IMR-90 (cell line): Measurements from ENCODE around the gene SCGB1A1. TPM values are rescaled to one million over a fixed set of nuclear protein-coding genes. Genes with fewer than 3 reads are reported as not detected.

Experiments used
- ATAC-seq: fragments of 200-7000 bp; cut with Tn5 transposase; 2 replicates; pipeline ENCODE4 v1.9.1; 2020; ENCODE audit warnings: low read depth, mild to moderate bottlenecking, moderate library complexity
- BruUV-seq: library from RNA; stranded (reverse); fragments of 400-500 nt; replicated peaks from 2 replicates; lab custom pipeline; 2021; lab: Mats Ljungman, UMichigan
- CTCF ChIA-PET: fragments of 300-600 bp; formaldehyde crosslinking; extraction: SDS; loops from one replicate; lab custom pipeline; 2021; ENCODE audit warnings: antibody characterized with exemption; lab: Yijun Ruan, JAX
- POLR2A ChIA-PET: fragments of 300-600 bp; sonication (Branson Sonifier 250); formaldehyde crosslinking; loops from one replicate; lab custom pipeline; 2022; ENCODE audit warnings: antibody characterized with exemption; ENCODE audit not compliant: unreplicated experiment; lab: Charles Lee
- DNase-seq: peaks from one replicate; pipeline ENCODE4 v3.0.0; 2013
- H2AFZ ChIP-seq: replicated peaks from 2 replicates; pipeline ENCODE3; 2013; ENCODE audit warnings: low read length, mild to moderate bottlenecking; ENCODE audit not compliant: poor library complexity
- H2AK5ac ChIP-seq: 2 replicates; pipeline ENCODE4 v1.6.1; 2013; ENCODE audit warnings: low read depth, low read length, inconsistent platforms
- H2AK9ac ChIP-seq: replicated peaks from 2 replicates; pipeline ENCODE3; 2013; ENCODE audit warnings: mild to moderate bottlenecking, low read depth, low read length, moderate library complexity; ENCODE audit not compliant: poor library complexity
- H2BK120ac ChIP-seq: 2 replicates; pipeline ENCODE4 v1.6.1; 2013; ENCODE audit warnings: low read depth, low read length, inconsistent platforms
- H2BK15ac ChIP-seq: 3 replicates; pipeline ENCODE4 v1.6.1; 2013; ENCODE audit warnings: low read depth, low read length, inconsistent platforms
- H2BK20ac ChIP-seq: 2 replicates; pipeline ENCODE4 v1.6.1; 2013; ENCODE audit warnings: low read depth, mild to moderate bottlenecking, inconsistent platforms, low read length, moderate library complexity
- H2BK5ac ChIP-seq: 2 replicates; pipeline ENCODE4 v1.6.1; 2013; ENCODE audit warnings: mild to moderate bottlenecking, low read depth, low read length, inconsistent platforms; ENCODE audit not compliant: poor library complexity, severe bottlenecking
- H3K14ac ChIP-seq: replicated peaks from 2 replicates; pipeline ENCODE4 v1.6.1; 2013; ENCODE audit warnings: low read depth, low read length, inconsistent platforms
- H3K18ac ChIP-seq: 2 replicates; pipeline ENCODE4 v1.6.1; 2013; ENCODE audit warnings: low read depth, low read length, control low read depth
- H3K23ac ChIP-seq: 2 replicates; pipeline ENCODE4 v1.6.1; 2013; ENCODE audit warnings: low read depth, low read length, inconsistent platforms
- H3K27ac ChIP-seq: 2 replicates; pipeline ENCODE4 v1.5.1; 2013; ENCODE audit warnings: mild to moderate bottlenecking, control low read depth, low read length; ENCODE audit not compliant: insufficient read depth
- H3K27me3 ChIP-seq: 2 replicates; pipeline ENCODE4 v1.6.1; 2013; ENCODE audit warnings: low read length; ENCODE audit not compliant: control insufficient read depth, insufficient read depth
- H3K36me3 ChIP-seq: 2 replicates; pipeline ENCODE4 v1.6.1; 2013; ENCODE audit warnings: low read length, mixed read lengths; ENCODE audit not compliant: control insufficient read depth, insufficient read depth
- H3K4ac ChIP-seq: 2 replicates; pipeline ENCODE4 v1.6.1; 2013; ENCODE audit warnings: low read depth, low read length, inconsistent platforms
- H3K4me1 ChIP-seq: 2 replicates; pipeline ENCODE4 v1.6.1; 2013; ENCODE audit warnings: low read length, mixed read lengths; ENCODE audit not compliant: control insufficient read depth, insufficient read depth
- H3K4me2 ChIP-seq: 2 replicates; pipeline ENCODE4 v1.6.1; 2013; ENCODE audit warnings: low read depth, mild to moderate bottlenecking, control low read depth, low read length, moderate library complexity
- H3K4me3 ChIP-seq: 2 replicates; pipeline ENCODE4 v1.5.1; 2013; ENCODE audit warnings: low read depth, mild to moderate bottlenecking, control low read depth, low read length, moderate library complexity; ENCODE audit not compliant: insufficient read depth
- H3K56ac ChIP-seq: 2 replicates; pipeline ENCODE4 v1.6.1; 2013; ENCODE audit warnings: low read length, inconsistent platforms; ENCODE audit not compliant: insufficient read depth; ENCODE audit errors: extremely low read depth
- H3K79me1 ChIP-seq, 2 experiments: 2 replicates each; pipeline ENCODE4 v1.6.1; 2013; ENCODE audit warnings: low read length in 2 of 2, inconsistent platforms in 1 of 2, low read depth in 1 of 2
- H3K9ac ChIP-seq: 2 replicates; pipeline ENCODE4 v1.6.1; 2013; ENCODE audit warnings: low read depth, low read length, control low read depth
- H3K9me1 ChIP-seq: 2 replicates; pipeline ENCODE4 v1.6.1; 2013; ENCODE audit warnings: low read length, inconsistent platforms; ENCODE audit not compliant: insufficient read depth
- H3K9me3 ChIP-seq: 2 replicates; pipeline ENCODE4 v1.6.1; 2013; ENCODE audit warnings: low read length; ENCODE audit not compliant: control insufficient read depth, insufficient read depth
- H4K20me1 ChIP-seq: 2 replicates; pipeline ENCODE4 v1.6.1; 2013; ENCODE audit warnings: low read length, inconsistent platforms; ENCODE audit not compliant: insufficient read depth
- H4K5ac ChIP-seq: 2 replicates; pipeline ENCODE4 v1.6.1; 2013; ENCODE audit warnings: mild to moderate bottlenecking, low read depth, low read length, control low read depth
- H4K8ac ChIP-seq, 2 experiments: 2 replicates each; pipeline ENCODE4 v1.6.1; 2013; ENCODE audit warnings: low read depth in 2 of 2, low read length in 2 of 2, control low read depth in 1 of 2, inconsistent platforms in 1 of 2
- H4K91ac ChIP-seq: 2 replicates; pipeline ENCODE4 v1.6.1; 2013; ENCODE audit warnings: low read depth, low read length, inconsistent platforms; ENCODE audit not compliant: insufficient read depth
- BHLHE40 ChIP-seq: fragments of 150-350 bp; IDR thresholded peaks from 2 replicates; pipeline ENCODE4 v1.6.1; 2016; ENCODE audit warnings: mild to moderate bottlenecking, low read depth, low read length
- CHD1 ChIP-seq: IDR thresholded peaks from 2 replicates; pipeline ENCODE4 v1.6.1; 2012; ENCODE audit warnings: low read depth, low read length, improper control_type of control experiment
- FOS ChIP-seq: fragments of 150-350 bp; IDR thresholded peaks from 2 replicates; pipeline ENCODE4 v1.6.1; 2016; ENCODE audit warnings: low read depth, low read length
- MAFK ChIP-seq: IDR thresholded peaks from 2 replicates; pipeline ENCODE4 v1.6.1; 2012; ENCODE audit warnings: low read depth, low read length, improper control_type of control experiment
- MAZ ChIP-seq: IDR thresholded peaks from 2 replicates; pipeline ENCODE4 v1.6.1; 2012; ENCODE audit warnings: low read depth, mild to moderate bottlenecking, low read length, improper control_type of control experiment, moderate library complexity, borderline replicate concordance
- POLR2A ChIP-seq: IDR thresholded peaks from 2 replicates; pipeline ENCODE4 v1.6.1; 2012; ENCODE audit warnings: mild to moderate bottlenecking, low read depth, low read length
- RAD21 ChIP-seq: IDR thresholded peaks from 2 replicates; pipeline ENCODE4 v1.6.1; 2012; ENCODE audit warnings: low read length, improper control_type of control experiment
- RCOR1 ChIP-seq: IDR thresholded peaks from 2 replicates; pipeline ENCODE4 v1.6.1; 2012; ENCODE audit warnings: mild to moderate bottlenecking, low read length, improper control_type of control experiment; ENCODE audit not compliant: insufficient replicate concordance
- RFX5 ChIP-seq: IDR thresholded peaks from 2 replicates; pipeline ENCODE4 v1.8.0; 2012; ENCODE audit warnings: low read depth, mild to moderate bottlenecking, low read length, moderate library complexity
- SMC3 ChIP-seq: fragments of 150-350 bp; IDR thresholded peaks from 2 replicates; pipeline ENCODE4 v1.6.1; 2016; ENCODE audit warnings: low read depth, mild to moderate bottlenecking, antibody characterized with exemption, low read length, moderate library complexity
- WGBS, 2 experiments: methylation state at CpG; one replicate each; pipeline versions ENCODE4 v1.1.5 to v1.1.7; 2013; ENCODE audit warnings: missing lambda C conversion rate in 2 of 2; ENCODE audit not compliant: insufficient read length in 1 of 2; ENCODE audit errors: extremely low coverage in 2 of 2; 5-methylcytosine and 5-hydroxymethylcytosine counted together
- dilution Hi-C: fragments of 300-500 bp; cut with HindIII; formaldehyde crosslinking; loops from one replicate; pipeline ENCODE4 v1.14.3; 2018; ENCODE audit warnings: low sequenced_read_pairs; ENCODE audit not compliant: unreplicated experiment
- in situ Hi-C: fragments of 300-500 bp; cut with MboI; formaldehyde crosslinking; loops from 3 replicates; pipeline ENCODE4 v1.14.3; 2019; ENCODE audit warnings: low sequenced_read_pairs, inconsistent platforms, mixed read lengths
- intact Hi-C: fragments of 100-400 bp; cut with micrococcal nuclease; formaldehyde crosslinking; loops from 2 replicates; pipeline ENCODE4 v1.10.0; 2022
- polyA plus RNA-seq, 3 experiments: library from polyadenylated mRNA; depleted of rRNA; stranded (reverse); fragments of >200 nt; gene quantifications; 2 replicates each; pipeline ENCODE4 v1.2.3, GENCODE V29; 2012; ENCODE audit warnings: low replicate concordance in 1 of 3
- total RNA-seq: library from RNA; depleted of rRNA; stranded (reverse); fragments of >200 nt; gene quantifications from 2 replicates; pipeline ENCODE4 v1.2.3, GENCODE V29; 2012
- TF ChIP-seq, protein P1 (sequence below): conservative IDR thresholded peaks from 2 replicates; pipeline ENCODE4 v1.5.1; 2012; ENCODE audit warnings: mild to moderate bottlenecking, low read depth, low read length, improper control_type of control experiment
- TF ChIP-seq, protein P2 (sequence below): fragments of 150-350 bp; IDR thresholded peaks from 2 replicates; pipeline ENCODE4 v1.6.1; 2017; ENCODE audit warnings: mild to moderate bottlenecking, antibody characterized with exemption, low read length, low read depth
- TF ChIP-seq, protein P3 (sequence below): fragments of 150-350 bp; IDR thresholded peaks from 2 replicates; pipeline ENCODE4 v1.6.1; 2016; ENCODE audit warnings: low read depth, mild to moderate bottlenecking, low read length, moderate library complexity, borderline replicate concordance

The SCGB1A1 gene
- total and polyA plus RNA-seq, 2 of the 4 experiments (the other 2 are of a cell fraction) = not detected

DNA sequence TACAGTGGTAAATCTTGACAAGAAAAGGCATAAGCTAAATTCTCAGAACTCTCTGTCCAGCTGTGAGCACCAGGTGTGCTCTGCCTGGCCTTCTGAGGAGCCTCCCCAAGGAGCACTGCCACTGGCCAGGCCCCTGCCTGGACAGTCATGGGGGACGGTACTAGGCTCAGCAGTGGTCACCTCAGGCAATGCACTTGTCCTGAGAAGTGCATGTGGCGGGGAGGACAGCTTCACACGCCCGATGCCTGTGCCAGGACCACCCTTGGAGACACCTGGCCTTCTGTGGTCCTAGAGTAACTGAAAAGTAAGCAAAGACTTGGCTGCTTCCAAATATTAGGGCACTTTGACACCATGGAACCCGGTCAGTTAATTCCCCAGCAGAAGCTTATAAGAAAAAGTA, 28.6 kb upstream of the SCGB1A1 start:
- no peak overlapping the region for H4K5ac ChIP-seq
- H3K27me3 ChIP-seq = peaks cover 13% of the 10 kb centered on the region
- H2BK120ac ChIP-seq = no peak overlapping the region
- DNase-seq = no peak
- in situ Hi-C loops = loop anchor here (10.0 to 25.0 kb wide), 2 partner anchors 305 to 472 kb away; no protein-coding TSS in a partner anchor
- H3K4me1 ChIP-seq = peaks cover 7% of the 10 kb centered on the region; the same call in 1 of the 2 replicates
- H2BK5ac ChIP-seq = no peak overlapping the region
- no peaks in the 10 kb centered on the region for H3K36me3 ChIP-seq
- H3K9me3 ChIP-seq = no peaks in the 10 kb centered on the region
- no peak overlapping the region for H3K56ac ChIP-seq
- no peak overlapping the region for H3K18ac ChIP-seq
- H3K9me1 ChIP-seq = no peaks in the 10 kb centered on the region
- H3K9ac ChIP-seq = no peak overlapping the region
- H3K14ac ChIP-seq = no peak overlapping the region
- no peak overlapping the region for H4K8ac ChIP-seq
- no peak for TF ChIP-seq RFX5
- TF ChIP-seq MAZ = no peak
- TF ChIP-seq, protein P1, sequence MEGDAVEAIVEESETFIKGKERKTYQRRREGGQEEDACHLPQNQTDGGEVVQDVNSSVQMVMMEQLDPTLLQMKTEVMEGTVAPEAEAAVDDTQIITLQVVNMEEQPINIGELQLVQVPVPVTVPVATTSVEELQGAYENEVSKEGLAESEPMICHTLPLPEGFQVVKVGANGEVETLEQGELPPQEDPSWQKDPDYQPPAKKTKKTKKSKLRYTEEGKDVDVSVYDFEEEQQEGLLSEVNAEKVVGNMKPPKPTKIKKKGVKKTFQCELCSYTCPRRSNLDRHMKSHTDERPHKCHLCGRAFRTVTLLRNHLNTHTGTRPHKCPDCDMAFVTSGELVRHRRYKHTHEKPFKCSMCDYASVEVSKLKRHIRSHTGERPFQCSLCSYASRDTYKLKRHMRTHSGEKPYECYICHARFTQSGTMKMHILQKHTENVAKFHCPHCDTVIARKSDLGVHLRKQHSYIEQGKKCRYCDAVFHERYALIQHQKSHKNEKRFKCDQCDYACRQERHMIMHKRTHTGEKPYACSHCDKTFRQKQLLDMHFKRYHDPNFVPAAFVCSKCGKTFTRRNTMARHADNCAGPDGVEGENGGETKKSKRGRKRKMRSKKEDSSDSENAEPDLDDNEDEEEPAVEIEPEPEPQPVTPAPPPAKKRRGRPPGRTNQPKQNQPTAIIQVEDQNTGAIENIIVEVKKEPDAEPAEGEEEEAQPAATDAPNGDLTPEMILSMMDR = no peak
- TF ChIP-seq RCOR1 = no peak
- TF ChIP-seq CHD1 = no peak
- TF ChIP-seq RAD21 = no peak
- TF ChIP-seq SMC3 = no peak
- TF ChIP-seq BHLHE40 = no peak
- TF ChIP-seq POLR2A = no peak
- TF ChIP-seq, protein P2, sequence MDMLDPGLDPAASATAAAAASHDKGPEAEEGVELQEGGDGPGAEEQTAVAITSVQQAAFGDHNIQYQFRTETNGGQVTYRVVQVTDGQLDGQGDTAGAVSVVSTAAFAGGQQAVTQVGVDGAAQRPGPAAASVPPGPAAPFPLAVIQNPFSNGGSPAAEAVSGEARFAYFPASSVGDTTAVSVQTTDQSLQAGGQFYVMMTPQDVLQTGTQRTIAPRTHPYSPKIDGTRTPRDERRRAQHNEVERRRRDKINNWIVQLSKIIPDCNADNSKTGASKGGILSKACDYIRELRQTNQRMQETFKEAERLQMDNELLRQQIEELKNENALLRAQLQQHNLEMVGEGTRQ = no peak
- TF ChIP-seq FOS = no peak
- TF ChIP-seq, protein P3, sequence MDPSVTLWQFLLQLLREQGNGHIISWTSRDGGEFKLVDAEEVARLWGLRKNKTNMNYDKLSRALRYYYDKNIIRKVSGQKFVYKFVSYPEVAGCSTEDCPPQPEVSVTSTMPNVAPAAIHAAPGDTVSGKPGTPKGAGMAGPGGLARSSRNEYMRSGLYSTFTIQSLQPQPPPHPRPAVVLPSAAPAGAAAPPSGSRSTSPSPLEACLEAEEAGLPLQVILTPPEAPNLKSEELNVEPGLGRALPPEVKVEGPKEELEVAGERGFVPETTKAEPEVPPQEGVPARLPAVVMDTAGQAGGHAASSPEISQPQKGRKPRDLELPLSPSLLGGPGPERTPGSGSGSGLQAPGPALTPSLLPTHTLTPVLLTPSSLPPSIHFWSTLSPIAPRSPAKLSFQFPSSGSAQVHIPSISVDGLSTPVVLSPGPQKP = no peak
- TF ChIP-seq MAFK = no peak
- 60% methylated on average over 1 of the region's 5 CpGs; no CpG with 5 or more reads in 1 of the 2 experiments for WGBS, 2 experiments
- no peaks in the 10 kb centered on the region; a peak in 1 of 4 replicates for H3K79me1 ChIP-seq
- ATAC-seq = no peak
- H3K4me3 ChIP-seq = no peak overlapping the region
- H2BK20ac ChIP-seq = no peak overlapping the region
- no peak overlapping the region for H2AK9ac ChIP-seq
- H3K27ac ChIP-seq = no peak overlapping the region
- ChIA-PET CTCF (no interaction called here), POLR2A (interaction anchor here (0.5 kb wide), 1 partner anchor 232 kb away, joined by 5 read pairs; the partner anchor contains the start of gene B3GAT3)
- H2BK15ac ChIP-seq = no peak overlapping the region
- no peak overlapping the region for H4K91ac ChIP-seq
- H3K23ac ChIP-seq = no peak overlapping the region
- intact Hi-C loops = no loop called here
- H2AFZ ChIP-seq = peak overlapping the region; percentile 36
- dilution Hi-C loops = no loop called here
- no TSS peak for BruUV-seq
- H3K4me2 ChIP-seq = no peak overlapping the region
- H3K4ac ChIP-seq = no peak overlapping the region
- H4K20me1 ChIP-seq = no peaks in the 10 kb centered on the region
- H2AK5ac ChIP-seq = no peak overlapping the region
